Astrocyte (in vitro differentiated cells and primary cell): Measurements from ENCODE around the gene SNRNP70. TPM values are rescaled to one million over a fixed set of nuclear protein-coding genes. Genes with fewer than 3 reads are reported as not detected.

Source experiments
- DNase-seq: peaks from one replicate; pipeline ENCODE4 v3.0.0-alpha.2; 2010; ENCODE audit warnings: low read depth
- FAIRE-seq: peaks from 2 replicates; lab custom pipeline; 2011; peaks lifted over from hg19 to GRCh38; lab: Jason Lieb, UNC
- H2AFZ ChIP-seq: 2 replicates; pipeline ENCODE4 v1.6.0; 2012; ENCODE audit warnings: low read depth, low read length, inconsistent platforms
- H3K27ac ChIP-seq: 2 replicates; pipeline ENCODE4 v1.5.1; 2011; ENCODE audit warnings: low read depth, low read length, inconsistent platforms
- H3K27me3 ChIP-seq: 2 replicates; pipeline ENCODE4 v1.6.0; 2011; ENCODE audit warnings: low read length, inconsistent platforms; ENCODE audit not compliant: insufficient read depth
- H3K36me3 ChIP-seq: 2 replicates; pipeline ENCODE4 v1.5.1; 2011; ENCODE audit warnings: low read length, inconsistent platforms; ENCODE audit not compliant: insufficient read depth
- H3K4me1 ChIP-seq: 2 replicates; pipeline ENCODE4 v1.5.1; 2011; ENCODE audit warnings: low read length, inconsistent platforms; ENCODE audit not compliant: insufficient read depth
- H3K4me2 ChIP-seq: 2 replicates; pipeline ENCODE4 v1.6.0; 2012; ENCODE audit warnings: low read length, inconsistent platforms
- H3K4me3 ChIP-seq: 2 replicates; pipeline ENCODE4 v1.5.1; 2011; ENCODE audit warnings: low read depth, mild to moderate bottlenecking, low read length, inconsistent platforms; ENCODE audit not compliant: insufficient read depth
- H3K79me2 ChIP-seq: 2 replicates; pipeline ENCODE4 v1.6.0; 2012; ENCODE audit warnings: mild to moderate bottlenecking, low read length, inconsistent platforms; ENCODE audit not compliant: insufficient read depth
- H3K9ac ChIP-seq: 2 replicates; pipeline ENCODE4 v1.6.0; 2012; ENCODE audit warnings: mild to moderate bottlenecking, low read length, inconsistent platforms
- H3K9me3 ChIP-seq: 2 replicates; pipeline ENCODE4 v1.5.1; 2012; ENCODE audit warnings: low read depth, mild to moderate bottlenecking, low read length, inconsistent platforms; ENCODE audit not compliant: insufficient read depth
- H4K20me1 ChIP-seq: 2 replicates; pipeline ENCODE4 v1.6.0; 2012; ENCODE audit warnings: low read length, inconsistent platforms; ENCODE audit not compliant: insufficient read depth
- H3K27ac Mint-ChIP-seq: one replicate; pipeline ENCODE4 v1.8.0; 2021; ENCODE audit warnings: mild to moderate bottlenecking, mixed read lengths; ENCODE audit not compliant: unreplicated experiment
- H3K27me3 Mint-ChIP-seq: one replicate; pipeline ENCODE4 v1.8.0; 2021; ENCODE audit warnings: low read depth, mixed read lengths; ENCODE audit not compliant: unreplicated experiment
- H3K36me3 Mint-ChIP-seq: one replicate; pipeline ENCODE4 v1.8.0; 2021; ENCODE audit warnings: low read depth, mixed read lengths; ENCODE audit not compliant: unreplicated experiment
- H3K4me1 Mint-ChIP-seq: one replicate; pipeline ENCODE4 v1.8.0; 2021; ENCODE audit warnings: low read depth, mixed read lengths; ENCODE audit not compliant: unreplicated experiment
- H3K4me3 Mint-ChIP-seq: one replicate; pipeline ENCODE4 v1.8.0; 2021; ENCODE audit warnings: mild to moderate bottlenecking, moderate library complexity, mixed read lengths; ENCODE audit not compliant: unreplicated experiment
- H3K9me3 Mint-ChIP-seq: one replicate; pipeline ENCODE4 v1.8.0; 2021; ENCODE audit warnings: mild to moderate bottlenecking, mixed read lengths; ENCODE audit not compliant: unreplicated experiment
- EZH2 ChIP-seq: IDR thresholded peaks from 2 replicates; pipeline ENCODE4 v1.6.1; 2012; ENCODE audit warnings: mild to moderate bottlenecking, low read length, inconsistent platforms; ENCODE audit not compliant: insufficient read depth
- total RNA-seq: library from RNA; stranded (reverse); gene quantifications from 2 replicates; pipeline ENCODE4 v1.2.1, GENCODE V29; 2021
- TF ChIP-seq, protein P1 (sequence below): IDR thresholded peaks from 2 replicates; pipeline ENCODE4 v1.5.1; 2011; ENCODE audit warnings: low read depth, mild to moderate bottlenecking, inconsistent platforms, low read length, moderate library complexity; ENCODE audit not compliant: insufficient read depth

Gene SNRNP70
- total RNA-seq, 1 donor from 2014 or later: 177 TPM

DNA sequence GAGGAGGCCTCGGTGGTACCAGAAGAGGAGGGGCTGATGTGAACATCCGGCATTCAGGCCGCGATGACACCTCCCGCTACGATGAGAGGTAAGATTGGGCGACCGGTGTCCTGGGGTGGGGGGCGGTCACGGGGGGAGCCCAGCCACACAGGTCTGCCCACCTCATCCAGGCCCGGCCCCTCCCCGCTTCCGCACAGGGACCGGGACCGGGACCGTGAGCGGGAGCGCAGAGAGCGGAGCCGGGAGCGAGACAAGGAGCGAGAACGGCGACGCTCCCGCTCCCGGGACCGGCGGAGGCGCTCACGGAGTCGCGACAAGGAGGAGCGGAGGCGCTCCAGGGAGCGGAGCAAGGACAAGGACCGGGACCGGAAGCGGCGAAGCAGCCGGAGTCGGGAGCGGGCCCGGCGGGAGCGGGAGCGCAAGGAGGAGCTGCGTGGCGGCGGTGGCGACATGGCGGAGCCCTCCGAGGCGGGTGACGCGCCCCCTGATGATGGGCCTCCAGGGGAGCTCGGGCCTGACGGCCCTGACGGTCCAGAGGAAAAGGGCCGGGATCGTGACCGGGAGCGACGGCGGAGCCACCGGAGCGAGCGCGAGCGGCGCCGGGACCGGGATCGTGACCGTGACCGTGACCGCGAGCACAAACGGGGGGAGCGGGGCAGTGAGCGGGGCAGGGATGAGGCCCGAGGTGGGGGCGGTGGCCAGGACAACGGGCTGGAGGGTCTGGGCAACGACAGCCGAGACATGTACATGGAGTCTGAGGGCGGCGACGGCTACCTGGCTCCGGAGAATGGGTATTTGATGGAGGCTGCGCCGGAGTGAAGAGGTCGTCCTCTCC, 22.6 kb downstream of the SNRNP70 start:
- Histone ChIP-seq H3K27me3 (no peaks in the 10 kb centered on the region), H3K9ac (no peak overlapping the region), H2AFZ (no peak overlapping the region), H3K36me3 (peaks cover 26% of the 10 kb centered on the region), H3K27ac (no peak overlapping the region), H3K4me2 (no peak overlapping the region), H3K4me3 (no peak overlapping the region), H3K4me1 (peaks cover 11% of the 10 kb centered on the region), H4K20me1 (peaks cover 69% of the 10 kb centered on the region), H3K9me3 (no peaks in the 10 kb centered on the region), H3K79me2 (peaks cover 17% of the 10 kb centered on the region)
- TF ChIP-seq, protein P1, sequence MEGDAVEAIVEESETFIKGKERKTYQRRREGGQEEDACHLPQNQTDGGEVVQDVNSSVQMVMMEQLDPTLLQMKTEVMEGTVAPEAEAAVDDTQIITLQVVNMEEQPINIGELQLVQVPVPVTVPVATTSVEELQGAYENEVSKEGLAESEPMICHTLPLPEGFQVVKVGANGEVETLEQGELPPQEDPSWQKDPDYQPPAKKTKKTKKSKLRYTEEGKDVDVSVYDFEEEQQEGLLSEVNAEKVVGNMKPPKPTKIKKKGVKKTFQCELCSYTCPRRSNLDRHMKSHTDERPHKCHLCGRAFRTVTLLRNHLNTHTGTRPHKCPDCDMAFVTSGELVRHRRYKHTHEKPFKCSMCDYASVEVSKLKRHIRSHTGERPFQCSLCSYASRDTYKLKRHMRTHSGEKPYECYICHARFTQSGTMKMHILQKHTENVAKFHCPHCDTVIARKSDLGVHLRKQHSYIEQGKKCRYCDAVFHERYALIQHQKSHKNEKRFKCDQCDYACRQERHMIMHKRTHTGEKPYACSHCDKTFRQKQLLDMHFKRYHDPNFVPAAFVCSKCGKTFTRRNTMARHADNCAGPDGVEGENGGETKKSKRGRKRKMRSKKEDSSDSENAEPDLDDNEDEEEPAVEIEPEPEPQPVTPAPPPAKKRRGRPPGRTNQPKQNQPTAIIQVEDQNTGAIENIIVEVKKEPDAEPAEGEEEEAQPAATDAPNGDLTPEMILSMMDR: no peak
- TF ChIP-seq EZH2: no peak
- Mint-ChIP-seq H3K27me3 (no peaks in the 10 kb centered on the region), H3K36me3 (peaks cover 30% of the 10 kb centered on the region), H3K4me3 (no peak overlapping the region), H3K9me3 (no peaks in the 10 kb centered on the region), H3K27ac (no peak overlapping the region), H3K4me1 (peaks cover 16% of the 10 kb centered on the region)
- no peak for DNase-seq
- FAIRE-seq: no peak

DNA sequence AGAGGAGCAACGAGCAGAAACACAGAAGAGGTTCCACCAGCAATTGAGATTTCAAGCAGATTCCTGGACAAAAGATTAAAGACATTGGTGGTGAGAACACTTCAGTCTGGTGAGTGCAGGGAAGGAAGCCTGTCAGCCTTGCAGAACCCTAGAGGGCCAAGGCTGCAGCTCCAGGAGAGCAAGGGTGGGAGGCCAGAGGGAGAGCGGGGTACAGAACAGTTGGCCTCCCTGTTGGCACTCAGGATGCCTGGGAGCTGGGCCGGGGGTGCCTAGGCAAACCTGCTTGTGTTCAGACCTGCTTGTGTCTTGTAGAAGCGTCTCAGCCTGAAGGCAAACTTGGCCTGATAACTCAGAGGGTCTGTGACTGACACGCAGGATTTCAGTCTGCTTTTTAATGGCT, 23.8 kb downstream of the SNRNP70 start:
- Histone ChIP-seq H3K27me3 (no peaks in the 10 kb centered on the region), H3K79me2 (peaks cover 13% of the 10 kb centered on the region), H3K36me3 (peaks cover 25% of the 10 kb centered on the region), H3K27ac (no peak overlapping the region), H3K9ac (no peak overlapping the region), H3K4me2 (no peak overlapping the region), H3K4me3 (no peak overlapping the region), H2AFZ (no peak overlapping the region), H3K4me1 (peaks cover 16% of the 10 kb centered on the region), H4K20me1 (peaks cover 64% of the 10 kb centered on the region), H3K9me3 (no peaks in the 10 kb centered on the region)
- Mint-ChIP-seq H3K4me3 (no peak overlapping the region), H3K4me1 (peaks cover 19% of the 10 kb centered on the region), H3K9me3 (peaks cover 2% of the 10 kb centered on the region), H3K27ac (no peak overlapping the region), H3K27me3 (no peaks in the 10 kb centered on the region), H3K36me3 (peaks cover 33% of the 10 kb centered on the region)
- no peak for TF ChIP-seq EZH2
- TF ChIP-seq, protein P1: no peak
- FAIRE-seq: no peak
- DNase-seq: no peak
